ENCODE measurements around the gene BCAS3.
A peak's percentile ranks its signal among the peaks of the same experiment; 100 is the strongest.
"Not testable (repeated sequence)": the region's sequence is repeated elsewhere in the genome, so short reads cannot be mapped to it uniquely, and the experiment has no call there.

The BCAS3 gene

GRCh38 chr17:61144617-61145564 lies 467.2 kb downstream of the BCAS3 start:
- DNase-seq = peak; percentile 94
- no peaks in the 10 kb centered on the region for H3K9me3 ChIP-seq
- H3K4me3 ChIP-seq (ENCODE audit: low read depth, low read length) = peak overlapping the region; percentile 21; the same call in 1 of the 2 replicates
- TF ChIP-seq CTCF (IDR thresholded peaks at IDR 0.05; ENCODE audit: low read depth, low read length) = no peak
- H3K4me1 ChIP-seq = peaks cover 50% of the 10 kb centered on the region
- no peaks in the 10 kb centered on the region for H3K27me3 ChIP-seq
- H3K36me3 ChIP-seq = no peaks in the 10 kb centered on the region

DNA sequence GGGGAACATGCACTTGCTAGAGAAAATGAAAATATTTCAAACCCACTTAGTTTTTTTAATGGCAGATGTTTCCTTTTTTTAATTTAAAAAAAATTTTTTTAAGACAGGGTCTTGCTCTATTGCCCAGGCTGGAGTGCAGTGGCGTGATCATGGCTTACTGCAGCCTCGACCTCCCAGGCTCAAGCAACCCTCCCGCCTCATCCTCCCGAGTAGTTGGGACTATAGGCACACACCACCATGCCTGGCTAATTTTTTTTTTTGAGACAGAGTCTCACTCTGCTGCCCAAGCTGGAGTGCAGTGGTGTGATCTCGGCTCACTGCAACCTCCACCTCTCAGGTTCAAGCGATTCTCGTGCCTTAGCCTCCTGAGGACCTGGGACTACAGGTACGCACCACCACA lies 469.2 kb downstream of the BCAS3 start:
- H3K27me3 ChIP-seq; DNase-seq; H3K9me3 ChIP-seq; H3K36me3 ChIP-seq; H3K4me3 ChIP-seq (ENCODE audit: low read depth, low read length): not testable (repeated sequence)
- peaks cover 59% of the 10 kb centered on the region for H3K4me1 ChIP-seq

- peaks cover 42% of the 10 kb centered on the region for H3K4me1 ChIP-seq
- H3K27me3 ChIP-seq = no peaks in the 10 kb centered on the region
- H3K9me3 ChIP-seq = no peaks in the 10 kb centered on the region
- no peak overlapping the region for H3K4me3 ChIP-seq (ENCODE audit: low read depth, low read length)
- no peaks in the 10 kb centered on the region for H3K36me3 ChIP-seq
- DNase-seq = no peak
- TF ChIP-seq CTCF (IDR thresholded peaks at IDR 0.05; ENCODE audit: low read depth, low read length) = no peak
Observed at GRCh38 chr17:61149106-61149825, 471.6 kb downstream of the BCAS3 start.

DNA sequence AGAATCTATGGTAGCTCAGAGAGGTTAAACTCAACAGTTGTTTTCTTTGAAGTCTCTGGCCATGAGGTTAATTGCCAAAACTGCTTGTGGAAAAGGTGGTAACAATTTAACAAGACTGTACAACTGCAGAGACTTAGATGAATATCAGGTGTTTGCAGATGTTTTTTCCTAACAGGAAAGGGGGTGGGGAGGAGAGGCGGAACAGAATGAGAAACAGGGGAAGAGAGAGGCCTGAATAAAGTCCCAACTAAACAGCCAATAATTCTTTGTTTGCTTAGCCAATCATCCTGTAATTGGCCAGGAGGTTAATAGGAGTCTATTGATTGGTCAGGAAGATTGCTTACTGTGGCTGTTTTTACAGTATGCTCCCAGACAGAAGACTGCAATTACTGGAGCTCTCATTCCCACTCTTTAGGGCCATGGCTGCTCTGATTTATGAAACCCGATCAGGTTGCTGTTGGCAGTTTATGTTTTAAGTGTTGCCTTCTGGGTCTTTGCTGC lies 472.3 kb downstream of the BCAS3 start:
- TF ChIP-seq CTCF (IDR thresholded peaks at IDR 0.05; ENCODE audit: low read depth, low read length) = no peak
- Histone ChIP-seq H3K36me3 (no peaks in the 10 kb centered on the region), H3K27me3 (no peaks in the 10 kb centered on the region), H3K9me3 (no peaks in the 10 kb centered on the region), H3K4me1 (peaks cover 37% of the 10 kb centered on the region), H3K4me3 (ENCODE audit: low read depth, low read length) (no peak overlapping the region)
- DNase-seq = peak; percentile 34

DNA sequence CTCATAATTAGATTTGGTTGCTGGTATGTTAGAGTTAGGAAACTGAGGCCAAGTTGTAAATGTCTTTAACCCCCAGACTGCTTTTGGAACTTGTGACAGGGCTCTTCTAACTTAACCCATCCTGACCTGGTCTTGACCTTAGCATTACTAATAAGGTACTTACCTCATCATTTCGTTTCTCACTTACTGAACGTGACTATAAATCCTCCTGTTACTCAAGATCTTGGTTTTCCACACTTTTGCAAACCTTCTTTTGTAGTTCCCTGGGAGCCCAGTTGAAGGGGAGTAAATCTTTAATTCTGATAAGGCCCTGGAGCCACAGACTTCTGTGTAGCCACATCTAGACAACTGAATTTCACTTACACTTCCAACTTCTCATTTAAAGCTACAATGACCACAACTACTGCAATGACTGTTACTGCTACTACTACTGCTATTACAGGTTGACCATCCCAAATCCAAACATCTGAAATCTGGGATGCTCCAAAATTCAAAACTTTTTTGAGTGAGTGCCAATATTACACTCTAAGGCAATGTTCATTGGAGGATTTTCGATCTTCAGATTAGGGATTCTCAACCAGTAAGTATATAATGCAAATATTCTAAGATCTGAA lies 473.1 kb downstream of the BCAS3 start:
- H3K9me3 ChIP-seq = no peaks in the 10 kb centered on the region
- H3K4me3 ChIP-seq (ENCODE audit: low read depth, low read length) = no peak overlapping the region
- no peaks in the 10 kb centered on the region for H3K36me3 ChIP-seq
- peaks cover 39% of the 10 kb centered on the region for H3K4me1 ChIP-seq
- DNase-seq = no peak
- no peaks in the 10 kb centered on the region for H3K27me3 ChIP-seq
- TF ChIP-seq CTCF (IDR thresholded peaks at IDR 0.05; ENCODE audit: low read depth, low read length) = no peak

DNA sequence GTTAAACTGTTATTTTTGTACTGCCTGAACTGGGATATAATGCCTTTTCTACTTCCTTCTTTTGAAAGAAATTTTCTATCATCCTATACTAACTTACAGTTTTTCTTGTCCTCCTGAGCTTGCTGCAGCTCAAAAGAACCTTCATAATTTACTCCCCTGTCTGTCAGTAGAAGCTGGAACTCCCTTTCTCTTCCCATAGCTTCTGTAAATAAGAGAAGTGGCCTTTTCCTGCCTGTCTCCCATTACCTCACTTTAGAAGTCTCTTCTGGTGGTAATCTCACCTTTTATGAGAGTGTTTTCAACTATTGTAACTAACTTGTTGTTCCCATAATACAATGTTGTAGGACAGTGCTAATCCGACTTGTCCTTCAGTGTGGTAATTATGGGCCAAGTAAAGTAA lies 475.2 kb downstream of the BCAS3 start:
- no peak for DNase-seq
- H3K4me1 ChIP-seq = peaks cover 36% of the 10 kb centered on the region
- H3K9me3 ChIP-seq = no peaks in the 10 kb centered on the region
- H3K27me3 ChIP-seq = no peaks in the 10 kb centered on the region
- H3K36me3 ChIP-seq = no peaks in the 10 kb centered on the region
- no peak for TF ChIP-seq CTCF (IDR thresholded peaks at IDR 0.05; ENCODE audit: low read depth, low read length)
- no peak overlapping the region for H3K4me3 ChIP-seq (ENCODE audit: low read depth, low read length)
